ENCODE measurements around the gene ATP6AP1.

Gene ATP6AP1

GRCh38 chrX:154450312-154450711 is 21.8 kb downstream of the ATP6AP1 start:
- DNase-seq: no peak

GRCh38 chrX:154452823-154453222 is 24.3 kb downstream of the ATP6AP1 start:
- DNase-seq: no peak

- DNase-seq: peak; percentile 60
These were observed 29.1 kb downstream of the ATP6AP1 start for GRCh38 chrX:154457491-154458115.

GRCh38 chrX:154458116-154458953 is 29.9 kb downstream of the ATP6AP1 start, which contains the start of gene PLXNA3:
PLXNA3 (plus strand) TSS chrX:154458281; CDS start chrX:154460184, 1,903 bp downstream.
- peak; percentile 52 for DNase-seq

GRCh38 chrX:154458954-154459778 is 30.7 kb downstream of the ATP6AP1 start:
- peak; percentile 64 for DNase-seq

GRCh38 chrX:154459832-154460231 is 31.4 kb downstream of the ATP6AP1 start:
- DNase-seq: no peak

GRCh38 chrX:154460326-154460725 is 31.8 kb downstream of the ATP6AP1 start:
- no peak for DNase-seq

- DNase-seq: no peak
These were observed 33.9 kb downstream of the ATP6AP1 start for GRCh38 chrX:154462396-154462795.

GRCh38 chrX:154463611-154464220 is 35.2 kb downstream of the ATP6AP1 start:
- no peak for DNase-seq

GRCh38 chrX:154464806-154465365 is 36.4 kb downstream of the ATP6AP1 start:
- DNase-seq: no peak

- no peak for DNase-seq
These were observed 37.1 kb downstream of the ATP6AP1 start for GRCh38 chrX:154465601-154466000.

- DNase-seq: no peak
These were observed 37.6 kb downstream of the ATP6AP1 start for GRCh38 chrX:154466036-154466435.

- DNase-seq: no peak
These were observed 38.4 kb downstream of the ATP6AP1 start for GRCh38 chrX:154466907-154467306.

GRCh38 chrX:154467556-154467955 is 39.1 kb downstream of the ATP6AP1 start:
- DNase-seq: no peak

- no peak for DNase-seq
These were observed 39.7 kb downstream of the ATP6AP1 start for GRCh38 chrX:154468217-154468616.

GRCh38 chrX:154469114-154469513 is 40.6 kb downstream of the ATP6AP1 start:
- no peak for DNase-seq

- DNase-seq: no peak
These were observed 41.4 kb downstream of the ATP6AP1 start for GRCh38 chrX:154469880-154470279.

- no peak for DNase-seq
These were observed 42.0 kb downstream of the ATP6AP1 start for GRCh38 chrX:154470434-154470833.

- no peak for DNase-seq
These were observed 42.6 kb downstream of the ATP6AP1 start for GRCh38 chrX:154470914-154471568.

GRCh38 chrX:154471839-154472684 is 43.6 kb downstream of the ATP6AP1 start:
- no peak for DNase-seq

All from RPMI8226 (cell line).